HG03521 (cell line): ENCODE measurements around the gene RTL9.
"Not testable (repeated sequence)": the region's sequence is repeated elsewhere in the genome, so short reads cannot be mapped to it uniquely, and the experiment has no call there.

ENCODE experiments used
- ATAC-seq: cut with Tn5 transposase; IDR thresholded peaks from one replicate; pipeline ENCODE4 v1.9.1; 2021; ENCODE audit warnings: mild to moderate bottlenecking, moderate library complexity; ENCODE audit not compliant: unreplicated experiment

Gene RTL9

GRCh38 chrX:110403441-110404238 lies 45.0 kb downstream of the RTL9 start:
- no peak for ATAC-seq

DNA sequence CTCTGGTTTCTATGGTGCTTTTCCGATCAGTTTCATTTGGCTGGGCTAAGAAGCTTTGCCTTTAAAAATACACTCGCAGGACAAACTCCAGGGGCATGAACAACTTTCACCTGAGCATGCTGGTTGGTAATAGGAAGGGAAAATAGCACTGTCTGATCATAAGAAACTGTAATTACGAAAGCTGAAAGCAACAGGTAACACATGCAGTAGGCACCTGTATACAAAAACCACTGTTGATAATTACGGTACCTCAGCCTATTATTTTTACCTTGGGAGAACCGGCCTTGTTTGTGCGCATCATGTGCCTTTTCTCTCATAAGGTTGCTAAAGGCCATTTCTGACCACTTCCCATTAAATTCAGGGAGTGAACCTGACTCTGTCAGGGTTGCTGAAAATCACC lies 45.7 kb downstream of the RTL9 start:
- no peak for ATAC-seq

DNA sequence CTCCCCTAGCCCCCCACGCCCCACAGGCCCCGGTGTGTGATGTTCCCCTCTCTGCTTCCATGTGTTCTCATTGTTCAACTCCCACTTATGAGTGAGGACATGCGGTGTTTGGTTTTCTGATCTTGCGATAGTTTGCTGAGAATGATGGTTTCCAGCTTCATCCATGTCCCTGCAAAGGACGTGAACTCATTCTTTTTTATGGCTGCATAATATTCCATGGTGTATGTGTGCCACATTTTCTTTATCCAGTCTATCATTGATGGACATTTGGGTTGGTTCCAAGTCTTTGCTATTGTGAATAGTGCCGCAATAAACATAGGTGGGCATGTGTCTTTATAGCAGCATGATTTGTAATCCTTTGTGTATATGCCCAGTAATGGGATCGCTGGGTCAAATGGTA lies 47.6 kb downstream of the RTL9 start:
- ATAC-seq: not testable (repeated sequence)

DNA sequence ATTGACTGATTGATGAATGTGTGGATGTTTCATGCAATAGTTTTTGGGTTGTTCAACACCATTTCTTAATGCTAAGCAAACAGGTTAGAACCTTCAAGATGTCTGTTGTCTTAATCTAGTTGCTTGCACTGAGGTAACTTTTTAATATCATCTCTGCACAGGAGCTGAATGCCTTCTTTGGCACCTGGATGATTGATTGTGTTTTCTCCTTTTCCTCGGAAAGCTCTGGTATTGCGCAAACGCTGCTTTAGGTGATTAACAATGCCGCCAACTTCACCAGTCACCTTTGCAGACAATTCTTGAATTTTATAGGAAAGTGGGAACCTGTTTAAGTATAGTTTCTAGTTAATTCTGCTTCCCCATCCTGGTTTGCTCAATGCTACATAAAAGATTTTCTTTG lies 48.2 kb downstream of the RTL9 start:
- no peak for ATAC-seq

- ATAC-seq: no peak
Measured at GRCh38 chrX:110407910-110408545, 49.4 kb downstream of the RTL9 start.
